GM23338 (cell line): ENCODE measurements around the gene PIK3C3.

ENCODE experiments used
- CREB1 ChIP-seq: fragments of 250-450 bp; sonication (Bioruptor Pico); IDR thresholded peaks from 2 replicates; pipeline ENCODE4 v1.5.0; 2020; ENCODE audit warnings: low read depth, mild to moderate bottlenecking, moderate library complexity
- EZH2 ChIP-seq: fragments of 200-600 bp; sonication (generic); IDR thresholded peaks from one replicate; pipeline ENCODE4 v1.8.0; 2017; ENCODE audit warnings: antibody characterized with exemption, mild to moderate bottlenecking, low read depth; ENCODE audit not compliant: unreplicated experiment
- EZH2phosphoT487 ChIP-seq: fragments of 200-600 bp; sonication (generic); IDR thresholded peaks from one replicate; pipeline ENCODE4 v1.8.1; 2018; ENCODE audit warnings: antibody characterized with exemption; ENCODE audit not compliant: unreplicated experiment
- JUNB ChIP-seq: IDR thresholded peaks from one replicate; pipeline ENCODE4 v1.6.1; 2016; ENCODE audit warnings: antibody characterized with exemption; ENCODE audit not compliant: unreplicated experiment
- NANOG ChIP-seq: IDR thresholded peaks from 2 replicates; pipeline ENCODE4 v1.6.1; 2016; ENCODE audit warnings: antibody characterized with exemption, borderline replicate concordance
- POLR2AphosphoS5 ChIP-seq: IDR thresholded peaks from 2 replicates; pipeline ENCODE4 v1.6.1; 2016; ENCODE audit warnings: antibody characterized with exemption, low read depth
- STAT1 ChIP-seq: IDR thresholded peaks from one replicate; pipeline ENCODE4 v1.6.1; 2016; ENCODE audit warnings: antibody characterized with exemption; ENCODE audit not compliant: unreplicated experiment
- ZNF114 ChIP-seq: fragments of 250-450 bp; sonication (Bioruptor Pico); IDR thresholded peaks from 2 replicates; pipeline ENCODE4 v1.5.0; 2020; ENCODE audit warnings: mild to moderate bottlenecking, moderate library complexity
- ZNF331 ChIP-seq: fragments of 250-450 bp; sonication (Bioruptor Pico); IDR thresholded peaks from 2 replicates; pipeline ENCODE4 v1.5.0; 2020; ENCODE audit warnings: low read depth, mild to moderate bottlenecking, moderate library complexity
- TF ChIP-seq, protein P1 (sequence below), 2 experiments: fragments of 200-600 bp in 1 of 2; sonication (generic) in 1 of 2; conservative IDR thresholded peaks; 2 replicates each; pipeline versions ENCODE4 v1.5.1 to v1.6.1; 2016 to 2017; ENCODE audit warnings: antibody characterized with exemption in 2 of 2, low read depth in 2 of 2, mild to moderate bottlenecking in 2 of 2, moderate library complexity in 1 of 2
- TF ChIP-seq, protein P2 (sequence below): IDR thresholded peaks from one replicate; pipeline ENCODE4 v1.6.1; 2018; ENCODE audit warnings: antibody characterized with exemption; ENCODE audit not compliant: unreplicated experiment
- TF ChIP-seq, protein P3 (sequence below): IDR thresholded peaks from 2 replicates; pipeline ENCODE4 v1.6.1; 2016; ENCODE audit warnings: antibody characterized with exemption

DNA sequence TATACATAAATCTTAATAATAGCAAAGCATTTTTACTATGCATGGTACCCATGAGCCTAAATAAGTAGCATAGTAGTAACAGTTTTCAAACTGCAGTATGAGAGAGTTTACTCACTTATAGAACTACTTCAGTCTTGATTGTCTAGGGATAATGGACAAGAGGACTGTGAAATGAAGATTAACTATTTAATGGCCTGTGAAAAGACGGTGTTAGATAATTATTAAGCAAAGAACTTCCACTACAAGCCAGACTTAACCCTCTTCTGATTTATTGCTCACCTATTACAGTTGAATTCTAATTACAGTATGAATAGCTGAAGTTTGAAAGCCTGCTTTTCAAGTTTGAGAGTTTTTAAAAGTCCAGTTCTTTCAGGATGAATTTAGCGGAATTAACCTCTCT, 18.9 kb downstream of the PIK3C3 start:
- TF ChIP-seq, protein P1, sequence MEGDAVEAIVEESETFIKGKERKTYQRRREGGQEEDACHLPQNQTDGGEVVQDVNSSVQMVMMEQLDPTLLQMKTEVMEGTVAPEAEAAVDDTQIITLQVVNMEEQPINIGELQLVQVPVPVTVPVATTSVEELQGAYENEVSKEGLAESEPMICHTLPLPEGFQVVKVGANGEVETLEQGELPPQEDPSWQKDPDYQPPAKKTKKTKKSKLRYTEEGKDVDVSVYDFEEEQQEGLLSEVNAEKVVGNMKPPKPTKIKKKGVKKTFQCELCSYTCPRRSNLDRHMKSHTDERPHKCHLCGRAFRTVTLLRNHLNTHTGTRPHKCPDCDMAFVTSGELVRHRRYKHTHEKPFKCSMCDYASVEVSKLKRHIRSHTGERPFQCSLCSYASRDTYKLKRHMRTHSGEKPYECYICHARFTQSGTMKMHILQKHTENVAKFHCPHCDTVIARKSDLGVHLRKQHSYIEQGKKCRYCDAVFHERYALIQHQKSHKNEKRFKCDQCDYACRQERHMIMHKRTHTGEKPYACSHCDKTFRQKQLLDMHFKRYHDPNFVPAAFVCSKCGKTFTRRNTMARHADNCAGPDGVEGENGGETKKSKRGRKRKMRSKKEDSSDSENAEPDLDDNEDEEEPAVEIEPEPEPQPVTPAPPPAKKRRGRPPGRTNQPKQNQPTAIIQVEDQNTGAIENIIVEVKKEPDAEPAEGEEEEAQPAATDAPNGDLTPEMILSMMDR (conservative IDR thresholded peaks at IDR 0.05; ENCODE audit: low read depth in 2 of 2), result no peak
- TF ChIP-seq POLR2AphosphoS5 (no peak), EZH2phosphoT487 (no peak), ZNF331 (CRISPR knock-in tag) (no peak), EZH2 (no peak), ZNF114 (CRISPR knock-in tag) (no peak), CREB1 (CRISPR knock-in tag) (no peak), NANOG (no peak), STAT1 (no peak), JUNB (no peak)
- TF ChIP-seq, protein P2, sequence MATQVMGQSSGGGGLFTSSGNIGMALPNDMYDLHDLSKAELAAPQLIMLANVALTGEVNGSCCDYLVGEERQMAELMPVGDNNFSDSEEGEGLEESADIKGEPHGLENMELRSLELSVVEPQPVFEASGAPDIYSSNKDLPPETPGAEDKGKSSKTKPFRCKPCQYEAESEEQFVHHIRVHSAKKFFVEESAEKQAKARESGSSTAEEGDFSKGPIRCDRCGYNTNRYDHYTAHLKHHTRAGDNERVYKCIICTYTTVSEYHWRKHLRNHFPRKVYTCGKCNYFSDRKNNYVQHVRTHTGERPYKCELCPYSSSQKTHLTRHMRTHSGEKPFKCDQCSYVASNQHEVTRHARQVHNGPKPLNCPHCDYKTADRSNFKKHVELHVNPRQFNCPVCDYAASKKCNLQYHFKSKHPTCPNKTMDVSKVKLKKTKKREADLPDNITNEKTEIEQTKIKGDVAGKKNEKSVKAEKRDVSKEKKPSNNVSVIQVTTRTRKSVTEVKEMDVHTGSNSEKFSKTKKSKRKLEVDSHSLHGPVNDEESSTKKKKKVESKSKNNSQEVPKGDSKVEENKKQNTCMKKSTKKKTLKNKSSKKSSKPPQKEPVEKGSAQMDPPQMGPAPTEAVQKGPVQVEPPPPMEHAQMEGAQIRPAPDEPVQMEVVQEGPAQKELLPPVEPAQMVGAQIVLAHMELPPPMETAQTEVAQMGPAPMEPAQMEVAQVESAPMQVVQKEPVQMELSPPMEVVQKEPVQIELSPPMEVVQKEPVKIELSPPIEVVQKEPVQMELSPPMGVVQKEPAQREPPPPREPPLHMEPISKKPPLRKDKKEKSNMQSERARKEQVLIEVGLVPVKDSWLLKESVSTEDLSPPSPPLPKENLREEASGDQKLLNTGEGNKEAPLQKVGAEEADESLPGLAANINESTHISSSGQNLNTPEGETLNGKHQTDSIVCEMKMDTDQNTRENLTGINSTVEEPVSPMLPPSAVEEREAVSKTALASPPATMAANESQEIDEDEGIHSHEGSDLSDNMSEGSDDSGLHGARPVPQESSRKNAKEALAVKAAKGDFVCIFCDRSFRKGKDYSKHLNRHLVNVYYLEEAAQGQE, result no peak
- TF ChIP-seq, protein P3, sequence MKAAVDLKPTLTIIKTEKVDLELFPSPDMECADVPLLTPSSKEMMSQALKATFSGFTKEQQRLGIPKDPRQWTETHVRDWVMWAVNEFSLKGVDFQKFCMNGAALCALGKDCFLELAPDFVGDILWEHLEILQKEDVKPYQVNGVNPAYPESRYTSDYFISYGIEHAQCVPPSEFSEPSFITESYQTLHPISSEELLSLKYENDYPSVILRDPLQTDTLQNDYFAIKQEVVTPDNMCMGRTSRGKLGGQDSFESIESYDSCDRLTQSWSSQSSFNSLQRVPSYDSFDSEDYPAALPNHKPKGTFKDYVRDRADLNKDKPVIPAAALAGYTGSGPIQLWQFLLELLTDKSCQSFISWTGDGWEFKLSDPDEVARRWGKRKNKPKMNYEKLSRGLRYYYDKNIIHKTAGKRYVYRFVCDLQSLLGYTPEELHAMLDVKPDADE, result no peak
